HT-29 (cell line): ENCODE results near the gene SCAF11. TPM values are rescaled to one million over a fixed set of nuclear protein-coding genes. Genes with fewer than 3 reads are reported as not detected.
"Not testable (repeated sequence)": the region's sequence is repeated elsewhere in the genome, so short reads cannot be mapped to it uniquely, and the experiment has no call there.

Source experiments
- DNase-seq: peaks from one replicate; pipeline ENCODE4 v3.0.0-alpha.2; 2015; ENCODE audit warnings: low spot score
- total RNA-seq: library from RNA; depleted of rRNA; stranded (reverse); fragments of >200 nt; shearing (Covaris generic); gene quantifications from 2 replicates; pipeline ENCODE4 v1.2.3, GENCODE V29; 2014; rRNA removed

SCAF11 gene
- 35.3 and 44.0 TPM in 2 replicates for total RNA-seq

- DNase-seq = peak; percentile 100
These were observed at the start of gene SCAF11 for GRCh38 chr12:45990468-45991283. TSS of gene SCAF11 (minus strand) at chr12:45990574. CDS start at chr12:45964167, 26,407 bp downstream.

- DNase-seq = peak; percentile 48
These were observed 46.7 kb upstream of the SCAF11 start for GRCh38 chr12:46037066-46037465.

- no peak for DNase-seq
These were observed 36.8 kb upstream of the SCAF11 start for GRCh38 chr12:46027172-46027571.

- DNase-seq = no peak
These were observed 33.7 kb upstream of the SCAF11 start for GRCh38 chr12:46024099-46024498.

- no peak for DNase-seq
These were observed 30.4 kb upstream of the SCAF11 start for GRCh38 chr12:46020768-46021167.

GRCh38 chr12:46018712-46019111, 28.3 kb upstream of the SCAF11 start:
- not testable (repeated sequence) for DNase-seq

- DNase-seq = not testable (repeated sequence)
These were observed 27.5 kb upstream of the SCAF11 start for GRCh38 chr12:46017866-46018375.

- no peak for DNase-seq
These were observed 15.4 kb upstream of the SCAF11 start for GRCh38 chr12:46005823-46006222.

GRCh38 chr12:46005151-46005797, 14.9 kb upstream of the SCAF11 start:
- peak; percentile 17 for DNase-seq

GRCh38 chr12:46004715-46005114, 14.3 kb upstream of the SCAF11 start:
- no peak for DNase-seq

- not testable (repeated sequence) for DNase-seq
These were observed 9.7 kb upstream of the SCAF11 start for GRCh38 chr12:46000076-46000475.

GRCh38 chr12:45994736-45995135, 4.4 kb upstream of the SCAF11 start:
- DNase-seq = no peak

- DNase-seq = peak; percentile 82
These were observed 1.2 kb upstream of the SCAF11 start for GRCh38 chr12:45991284-45992249.

GRCh38 chr12:45989721-45990467, 480 bp downstream of the SCAF11 start:
- DNase-seq = peak; percentile 78

GRCh38 chr12:45989287-45989686, 1.1 kb downstream of the SCAF11 start:
- no peak for DNase-seq

GRCh38 chr12:45988264-45988663, 2.1 kb downstream of the SCAF11 start:
- DNase-seq = no peak

- no peak for DNase-seq
These were observed 3.0 kb downstream of the SCAF11 start for GRCh38 chr12:45987340-45987727.

- DNase-seq = no peak
These were observed 3.6 kb downstream of the SCAF11 start for GRCh38 chr12:45986641-45987339.

- DNase-seq = no peak
These were observed 9.1 kb downstream of the SCAF11 start for GRCh38 chr12:45981075-45981837.
